HG03354 (cell line): ENCODE data around the gene ANKRD13B.

Source experiments
- ATAC-seq: cut with Tn5 transposase; IDR thresholded peaks from one replicate; pipeline ENCODE4 v1.9.1; 2021; ENCODE audit warnings: mild to moderate bottlenecking; ENCODE audit not compliant: unreplicated experiment, poor library complexity, severe bottlenecking

Gene ANKRD13B

GRCh38 chr17:29578626-29579485 lies 14.1 kb upstream of the ANKRD13B start:
- ATAC-seq, result no peak

- peak; percentile 79 for ATAC-seq
Measured at GRCh38 chr17:29579866-29580771, 12.8 kb upstream of the ANKRD13B start.

- ATAC-seq, result no peak
Measured at GRCh38 chr17:29581583-29582253, 11.2 kb upstream of the ANKRD13B start.

- ATAC-seq, result no peak
Measured at GRCh38 chr17:29582254-29582765, 10.6 kb upstream of the ANKRD13B start.

- no peak for ATAC-seq
Measured at GRCh38 chr17:29582772-29583171, 10.2 kb upstream of the ANKRD13B start.

DNA sequence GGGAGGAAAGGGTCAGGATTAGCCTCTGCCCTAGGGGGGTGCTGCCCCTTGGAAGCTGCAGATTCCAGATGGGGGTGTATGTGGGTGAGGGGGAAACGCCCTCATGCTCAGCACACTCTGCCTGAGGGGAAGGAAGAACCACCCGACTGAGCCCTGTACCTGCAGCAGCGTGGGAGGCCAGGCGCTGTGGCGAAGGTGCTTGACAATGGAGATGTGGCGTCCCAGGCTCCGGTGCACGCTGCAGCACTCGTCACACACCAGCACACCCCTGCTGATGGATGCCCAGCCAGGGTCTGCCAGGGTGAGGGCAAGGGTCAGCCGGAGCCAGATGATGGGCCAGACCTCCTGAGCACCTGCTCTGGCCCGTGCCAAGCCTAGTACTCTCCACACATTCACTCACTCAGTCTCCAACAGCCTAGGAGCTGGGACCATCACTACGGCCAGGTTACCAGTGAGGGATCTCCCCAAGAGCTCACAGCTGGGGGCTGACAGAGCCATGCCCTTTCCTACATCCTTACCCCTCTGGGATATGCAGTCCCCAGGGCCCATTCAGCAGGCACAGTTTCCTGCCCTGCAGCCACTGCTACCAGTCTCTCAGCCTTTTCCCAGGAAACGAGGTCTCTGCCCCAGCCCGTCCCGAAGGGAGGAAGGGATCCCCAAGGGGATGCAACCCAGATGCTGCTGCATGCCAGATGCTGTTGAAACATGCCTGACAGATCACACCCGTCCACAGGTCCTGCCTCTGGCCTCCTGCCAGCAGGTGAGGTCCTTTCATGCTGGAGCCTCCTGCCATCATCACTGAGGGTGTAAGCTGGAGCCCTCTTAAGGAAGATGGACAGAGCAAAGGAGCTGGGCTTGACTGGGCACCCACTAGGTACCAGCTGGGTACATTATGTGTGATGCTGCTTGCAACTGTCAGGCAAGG lies 9.3 kb upstream of the ANKRD13B start:
- ATAC-seq, result no peak

DNA sequence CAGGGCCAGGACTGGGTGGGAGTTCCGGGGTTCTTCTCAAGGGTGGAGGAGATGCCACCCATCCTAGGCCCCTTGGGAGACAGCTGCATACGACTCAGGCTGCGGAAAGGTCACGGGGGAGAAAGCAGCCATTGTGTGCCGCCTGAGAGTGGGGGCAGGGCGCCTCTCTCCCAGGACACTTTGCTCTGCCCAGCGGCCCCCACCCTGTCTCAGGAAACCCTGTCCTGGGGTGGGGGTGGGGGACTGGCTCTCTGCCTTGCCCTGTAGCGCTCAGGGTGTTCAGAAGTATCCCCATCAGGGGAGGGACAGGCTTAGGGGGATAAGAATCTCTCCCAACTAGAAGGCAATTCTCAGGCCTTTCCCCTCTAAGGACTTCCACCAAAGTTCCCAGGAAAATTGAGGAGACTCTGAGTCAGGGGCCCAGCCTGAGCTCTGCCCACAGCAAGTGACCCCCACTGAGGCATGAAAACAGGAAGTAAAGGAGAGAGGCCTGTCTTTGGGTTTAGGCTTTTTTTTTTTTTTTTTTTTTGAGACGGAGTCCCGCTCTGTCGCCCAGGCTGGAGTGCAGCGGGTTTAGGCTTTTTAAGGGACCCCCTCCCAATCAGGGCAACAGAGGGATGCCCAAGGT lies 8.4 kb upstream of the ANKRD13B start:
- no peak for ATAC-seq

DNA sequence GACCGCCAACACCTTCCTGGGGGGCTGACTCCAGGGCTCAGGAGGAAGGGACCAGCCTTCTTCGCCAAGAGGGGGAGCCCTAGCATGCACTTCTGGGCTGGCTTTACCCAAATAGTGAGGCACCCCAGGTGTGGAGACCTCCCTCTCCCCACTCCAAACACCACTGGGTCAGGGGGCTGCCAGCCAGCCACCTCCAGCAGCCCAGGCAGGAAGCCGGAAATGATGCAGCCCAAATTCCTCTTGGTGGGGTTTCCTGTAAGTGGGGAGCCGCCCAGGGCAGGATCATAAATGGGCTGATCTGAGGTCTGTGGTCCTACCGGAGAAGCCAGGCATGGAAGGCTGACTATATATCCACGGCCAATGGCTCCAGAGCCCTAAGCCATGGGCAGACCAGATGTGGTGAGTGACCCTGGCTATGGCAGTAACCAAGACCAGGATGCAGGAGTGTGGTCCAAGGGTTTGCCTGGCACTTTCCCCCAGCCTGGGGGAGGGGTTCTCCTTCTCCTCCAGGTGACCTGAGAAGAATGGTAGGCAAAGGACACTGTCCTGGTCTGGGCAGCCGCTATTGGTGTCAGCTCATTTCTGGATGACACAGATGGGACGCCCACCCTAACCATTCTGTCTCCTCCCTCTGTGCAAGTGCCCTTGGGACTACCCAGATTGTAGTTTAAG lies 7.7 kb upstream of the ANKRD13B start:
- ATAC-seq, result no peak

- ATAC-seq, result no peak
Measured at GRCh38 chr17:29586676-29587469, 6.1 kb upstream of the ANKRD13B start.

GRCh38 chr17:29587591-29587990 lies 5.3 kb upstream of the ANKRD13B start:
- ATAC-seq, result no peak

DNA sequence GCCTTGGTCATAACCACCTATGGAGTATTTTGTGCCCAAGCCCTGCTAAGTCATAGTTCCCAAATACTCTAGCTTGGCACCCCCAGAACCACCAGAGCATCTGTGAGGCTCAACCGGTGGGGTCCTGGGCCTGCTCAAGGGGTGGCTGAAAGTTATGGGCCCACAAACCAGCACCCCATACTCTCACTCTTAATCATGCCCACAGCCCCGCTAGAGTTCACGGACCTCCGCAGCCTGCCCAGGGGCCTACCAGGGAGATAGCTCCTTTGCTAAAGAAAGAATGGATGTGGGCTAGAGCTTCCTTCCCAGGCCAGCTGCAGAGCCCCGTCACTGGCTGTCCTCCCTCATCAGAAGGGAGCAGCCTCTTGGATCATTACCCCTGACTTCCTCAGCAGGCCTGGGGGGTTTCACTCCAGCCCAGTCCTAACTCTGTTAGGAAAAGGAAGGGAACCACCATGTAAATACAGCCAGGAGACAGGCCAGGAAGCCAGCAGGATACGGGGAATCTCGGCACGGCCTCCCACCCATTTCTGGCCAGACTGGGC lies 4.8 kb upstream of the ANKRD13B start:
- no peak for ATAC-seq

GRCh38 chr17:29588562-29589411 lies 4.1 kb upstream of the ANKRD13B start:
- peak; percentile 22 for ATAC-seq

DNA sequence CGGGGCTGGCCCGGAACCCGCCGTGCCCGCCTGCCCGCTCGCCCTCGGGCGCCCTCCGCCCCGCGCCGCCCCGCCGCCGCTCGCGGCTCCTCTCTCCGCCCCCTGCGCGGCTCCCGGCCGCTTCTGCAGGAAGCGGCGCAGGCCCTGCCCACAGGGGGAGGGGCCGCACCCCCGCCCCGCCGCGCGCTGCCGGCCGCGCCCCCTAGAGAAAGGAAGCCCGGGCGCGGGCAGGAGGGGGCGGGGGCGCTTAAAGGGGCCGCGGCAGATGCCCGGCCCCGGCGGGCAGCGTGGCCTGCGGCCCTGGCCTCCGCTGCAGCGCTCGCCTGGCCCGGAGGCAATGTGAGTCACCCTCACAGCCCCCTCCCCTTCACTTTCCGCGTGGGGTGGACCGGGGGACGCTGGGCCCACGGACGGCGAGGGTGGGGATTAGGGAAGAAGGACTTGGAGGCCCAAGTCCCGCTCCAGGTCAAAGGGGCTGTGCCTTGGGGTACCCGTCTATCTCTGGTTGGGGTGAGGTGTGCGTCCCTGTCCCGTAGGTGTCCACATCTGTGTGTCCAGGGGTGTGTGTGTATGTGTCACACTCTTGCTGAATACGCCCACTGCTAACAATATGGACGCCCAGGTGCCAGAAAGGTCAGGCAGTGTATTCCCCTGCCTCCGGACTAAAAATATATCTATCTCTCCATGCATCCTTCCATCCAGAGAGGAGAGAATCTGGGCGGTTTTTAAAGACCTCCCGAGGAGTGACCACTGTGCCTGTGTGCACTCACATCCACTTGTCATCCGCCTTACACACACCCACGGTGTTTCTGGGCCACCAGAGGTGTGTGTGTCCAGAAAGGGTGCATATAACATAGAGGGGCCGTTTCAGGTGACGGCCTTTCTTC lies 3.2 kb upstream of the ANKRD13B start, which contains the start of gene GIT1:
GIT1 (minus strand) TSS at position 125 of the 887 bp plus-strand sequence. CDS start 270 bp downstream, outside the sequence.
- ATAC-seq, result peak; percentile 63

DNA sequence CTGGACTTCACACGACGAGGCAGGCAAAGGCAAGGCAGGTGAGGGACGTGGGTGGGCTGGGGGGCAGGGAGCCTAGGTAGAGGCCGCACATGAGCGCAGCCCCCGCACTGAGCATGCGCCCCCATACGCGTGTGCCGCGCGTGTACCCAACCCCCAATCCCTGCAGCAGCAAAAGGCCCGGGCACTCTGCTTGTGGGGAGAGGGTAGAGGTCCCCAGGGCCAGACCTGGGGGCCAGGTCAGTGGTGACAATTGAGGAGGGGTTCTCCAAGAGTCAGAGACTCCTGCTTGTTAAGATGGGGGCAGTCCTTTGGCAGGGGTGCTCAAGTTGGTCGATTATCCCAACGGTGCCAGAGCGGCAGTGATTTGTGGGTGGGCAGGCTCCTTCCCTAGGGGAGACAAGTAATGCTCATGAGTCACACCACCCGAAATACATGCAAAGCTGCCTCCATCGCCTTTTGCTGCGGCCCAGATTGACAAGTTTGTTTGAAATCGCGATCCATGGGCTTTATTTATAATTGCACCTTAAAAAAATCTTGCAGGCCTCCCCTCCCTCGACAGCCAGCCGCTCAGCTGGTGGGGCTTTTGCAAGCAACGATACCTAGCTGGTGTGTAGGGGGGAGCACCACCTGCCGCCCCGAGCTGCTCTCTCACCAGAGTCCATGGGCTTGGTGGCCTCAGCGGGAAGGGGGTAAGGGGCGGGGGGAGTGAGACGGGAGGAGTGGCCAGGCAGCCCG lies 2.4 kb upstream of the ANKRD13B start:
- ATAC-seq, result no peak
